Measurements from ENCODE around the gene DCTN2.
"Not testable (repeated sequence)": the region's sequence is repeated elsewhere in the genome, so short reads cannot be mapped to it uniquely, and the experiment has no call there.

Gene DCTN2

DNA sequence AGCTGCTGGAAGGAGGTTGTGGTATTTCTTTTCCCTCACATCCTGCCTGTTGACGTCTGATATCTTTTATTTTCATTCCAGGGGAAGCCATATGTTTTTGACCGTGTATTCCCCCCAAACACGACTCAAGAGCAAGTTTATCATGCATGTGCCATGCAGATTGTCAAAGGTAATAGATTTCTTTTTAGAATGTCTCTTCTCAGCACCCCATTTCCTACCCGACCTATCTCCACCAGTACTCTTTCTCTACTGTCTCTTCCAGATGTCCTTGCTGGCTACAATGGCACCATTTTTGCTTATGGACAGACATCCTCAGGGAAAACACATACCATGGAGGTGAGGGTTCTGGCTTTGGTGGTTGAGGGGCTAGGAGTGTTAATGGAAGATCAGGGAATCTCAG lies 16.4 kb upstream of the DCTN2 start:
- Histone ChIP-seq H3K9ac (ENCODE audit: insufficient read length, low read depth) (no peak overlapping the region), H3K4me3 (ENCODE audit: insufficient read length, low read depth) (no peak overlapping the region), H3K27me3 (ENCODE audit: insufficient read depth, insufficient read length) (no peaks in the 10 kb centered on the region), H3K4me1 (ENCODE audit: insufficient read depth, insufficient read length) (no peaks in the 10 kb centered on the region), H3K36me3 (ENCODE audit: insufficient read depth, insufficient read length, low read length) (no peaks in the 10 kb centered on the region), H3K9me3 (ENCODE audit: insufficient read depth, low read length) (no peaks in the 10 kb centered on the region)
- no peak for TF ChIP-seq ZNF274 (IDR thresholded peaks at IDR 0.05; ENCODE audit: low read depth, low read length)
- no peak for TF ChIP-seq YY1 (IDR thresholded peaks at IDR 0.05; ENCODE audit: insufficient read depth, insufficient read length)
- no peak for TF ChIP-seq SUZ12 (IDR thresholded peaks at IDR 0.05; ENCODE audit: extremely low read depth, insufficient read depth, insufficient read length)
- DNase-seq (ENCODE audit: low read depth, low spot score), result no peak

DNA sequence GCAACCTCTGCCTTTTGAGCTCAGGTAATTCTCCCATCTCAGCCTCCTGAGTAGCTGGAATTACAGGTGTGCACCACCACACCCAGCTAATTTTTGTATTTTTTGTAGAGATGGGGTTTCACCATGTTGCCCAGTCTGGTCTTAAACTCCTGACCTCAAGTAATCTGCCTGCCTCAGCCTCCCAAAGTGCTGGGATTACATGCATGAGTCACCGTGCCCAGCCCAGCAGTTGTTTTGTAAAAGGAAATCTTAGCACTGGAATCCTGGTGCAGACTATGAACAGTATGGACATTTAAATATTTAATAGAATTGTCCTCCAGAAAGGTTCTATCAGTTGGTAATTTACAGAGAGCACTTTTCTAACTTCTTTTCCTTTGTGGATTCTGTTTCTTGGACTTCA lies 14.1 kb upstream of the DCTN2 start:
- not testable (repeated sequence) for H3K9ac ChIP-seq (ENCODE audit: insufficient read length, low read depth); H3K27me3 ChIP-seq (ENCODE audit: insufficient read depth, insufficient read length); H3K36me3 ChIP-seq (ENCODE audit: insufficient read depth, insufficient read length, low read length); H3K4me1 ChIP-seq (ENCODE audit: insufficient read depth, insufficient read length); DNase-seq (ENCODE audit: low read depth, low spot score); H3K9me3 ChIP-seq (ENCODE audit: insufficient read depth, low read length); H3K4me3 ChIP-seq (ENCODE audit: insufficient read length, low read depth)

DNA sequence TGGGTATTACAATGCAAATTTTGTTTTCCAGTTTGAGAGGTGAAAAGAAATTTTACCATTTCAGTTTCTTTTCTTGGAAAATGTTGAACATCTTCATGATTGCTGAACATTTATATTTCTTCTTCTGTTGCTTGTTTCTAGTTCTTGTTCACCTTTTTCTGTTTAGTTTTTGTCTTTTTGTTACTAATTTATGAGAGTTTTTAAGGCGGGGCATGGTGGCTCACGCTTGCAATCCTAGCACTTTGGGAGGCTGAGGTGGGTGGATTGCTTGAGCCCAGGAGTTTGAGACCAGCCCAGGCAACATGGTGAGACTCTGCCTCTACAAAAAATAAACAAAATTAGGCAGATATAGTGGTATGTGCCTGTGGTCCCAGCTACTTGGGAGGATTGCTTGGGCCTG lies 13.5 kb upstream of the DCTN2 start:
- Histone ChIP-seq H3K27me3 (ENCODE audit: insufficient read depth, insufficient read length) (no peaks in the 10 kb centered on the region), H3K9me3 (ENCODE audit: insufficient read depth, low read length) (no peaks in the 10 kb centered on the region), H3K4me1 (ENCODE audit: insufficient read depth, insufficient read length) (no peaks in the 10 kb centered on the region), H3K9ac (ENCODE audit: insufficient read length, low read depth) (no peak overlapping the region), H3K4me3 (ENCODE audit: insufficient read length, low read depth) (no peak overlapping the region), H3K36me3 (ENCODE audit: insufficient read depth, insufficient read length, low read length) (no peaks in the 10 kb centered on the region)
- DNase-seq (ENCODE audit: low read depth, low spot score), result no peak
- no peak for TF ChIP-seq YY1 (IDR thresholded peaks at IDR 0.05; ENCODE audit: insufficient read depth, insufficient read length)
- no peak for TF ChIP-seq SUZ12 (IDR thresholded peaks at IDR 0.05; ENCODE audit: extremely low read depth, insufficient read depth, insufficient read length)
- TF ChIP-seq ZNF274 (IDR thresholded peaks at IDR 0.05; ENCODE audit: low read depth, low read length), result no peak

DNA sequence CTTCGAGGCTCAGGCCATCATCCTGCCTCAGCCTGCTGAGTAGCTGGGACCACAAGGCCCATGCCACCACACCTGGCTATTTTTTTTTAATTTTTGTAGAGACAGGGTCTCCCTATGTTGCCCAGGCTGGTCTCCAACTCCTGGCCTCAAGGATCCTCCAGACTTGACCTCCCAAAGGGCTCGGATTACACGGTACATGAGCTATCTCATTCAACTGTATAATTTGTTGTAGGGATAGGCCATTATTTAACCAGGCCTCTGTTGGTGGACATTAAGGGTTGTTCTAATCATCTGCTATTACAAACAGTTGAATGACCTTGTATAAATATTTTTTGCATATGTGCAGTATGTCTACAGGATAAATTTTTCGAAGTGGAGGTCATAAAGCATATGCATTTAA lies 11.9 kb upstream of the DCTN2 start:
- Histone ChIP-seq H3K9me3 (ENCODE audit: insufficient read depth, low read length) (no peaks in the 10 kb centered on the region), H3K27me3 (ENCODE audit: insufficient read depth, insufficient read length) (no peaks in the 10 kb centered on the region), H3K36me3 (ENCODE audit: insufficient read depth, insufficient read length, low read length) (no peaks in the 10 kb centered on the region), H3K9ac (ENCODE audit: insufficient read length, low read depth) (no peak overlapping the region), H3K4me1 (ENCODE audit: insufficient read depth, insufficient read length) (no peaks in the 10 kb centered on the region), H3K4me3 (ENCODE audit: insufficient read length, low read depth) (no peak overlapping the region)
- DNase-seq (ENCODE audit: low read depth, low spot score), result no peak
- TF ChIP-seq SUZ12 (IDR thresholded peaks at IDR 0.05; ENCODE audit: extremely low read depth, insufficient read depth, insufficient read length) (no peak), YY1 (IDR thresholded peaks at IDR 0.05; ENCODE audit: insufficient read depth, insufficient read length) (no peak)

- Histone ChIP-seq H3K9me3 (ENCODE audit: insufficient read depth, low read length) (no peaks in the 10 kb centered on the region), H3K4me3 (ENCODE audit: insufficient read length, low read depth) (no peak overlapping the region), H3K27me3 (ENCODE audit: insufficient read depth, insufficient read length) (peaks cover 17% of the 10 kb centered on the region), H3K9ac (ENCODE audit: insufficient read length, low read depth) (no peak overlapping the region), H3K36me3 (ENCODE audit: insufficient read depth, insufficient read length, low read length) (no peaks in the 10 kb centered on the region), H3K4me1 (ENCODE audit: insufficient read depth, insufficient read length) (peaks cover 4% of the 10 kb centered on the region)
- DNase-seq (ENCODE audit: low read depth, low spot score), result no peak
- TF ChIP-seq SUZ12 (IDR thresholded peaks at IDR 0.05; ENCODE audit: extremely low read depth, insufficient read depth, insufficient read length) (no peak), ZNF274 (IDR thresholded peaks at IDR 0.05; ENCODE audit: low read depth, low read length) (no peak), YY1 (IDR thresholded peaks at IDR 0.05; ENCODE audit: insufficient read depth, insufficient read length) (no peak)
Observed at GRCh38 chr12:57554897-57555296, 7.9 kb upstream of the DCTN2 start.

GRCh38 chr12:57554453-57554852 lies 7.5 kb upstream of the DCTN2 start:
- DNase-seq (ENCODE audit: low read depth, low spot score), result no peak
- H3K36me3 ChIP-seq (ENCODE audit: insufficient read depth, insufficient read length, low read length), result no peaks in the 10 kb centered on the region
- H3K9ac ChIP-seq (ENCODE audit: insufficient read length, low read depth), result no peak overlapping the region
- H3K27me3 ChIP-seq (ENCODE audit: insufficient read depth, insufficient read length), result peaks cover 20% of the 10 kb centered on the region
- no peak overlapping the region for H3K4me3 ChIP-seq (ENCODE audit: insufficient read length, low read depth)
- TF ChIP-seq YY1 (IDR thresholded peaks at IDR 0.05; ENCODE audit: insufficient read depth, insufficient read length) (no peak), SUZ12 (IDR thresholded peaks at IDR 0.05; ENCODE audit: extremely low read depth, insufficient read depth, insufficient read length) (no peak), ZNF274 (IDR thresholded peaks at IDR 0.05; ENCODE audit: low read depth, low read length) (no peak)
- peaks cover 4% of the 10 kb centered on the region for H3K4me1 ChIP-seq (ENCODE audit: insufficient read depth, insufficient read length)
- H3K9me3 ChIP-seq (ENCODE audit: insufficient read depth, low read length), result no peaks in the 10 kb centered on the region

DNA sequence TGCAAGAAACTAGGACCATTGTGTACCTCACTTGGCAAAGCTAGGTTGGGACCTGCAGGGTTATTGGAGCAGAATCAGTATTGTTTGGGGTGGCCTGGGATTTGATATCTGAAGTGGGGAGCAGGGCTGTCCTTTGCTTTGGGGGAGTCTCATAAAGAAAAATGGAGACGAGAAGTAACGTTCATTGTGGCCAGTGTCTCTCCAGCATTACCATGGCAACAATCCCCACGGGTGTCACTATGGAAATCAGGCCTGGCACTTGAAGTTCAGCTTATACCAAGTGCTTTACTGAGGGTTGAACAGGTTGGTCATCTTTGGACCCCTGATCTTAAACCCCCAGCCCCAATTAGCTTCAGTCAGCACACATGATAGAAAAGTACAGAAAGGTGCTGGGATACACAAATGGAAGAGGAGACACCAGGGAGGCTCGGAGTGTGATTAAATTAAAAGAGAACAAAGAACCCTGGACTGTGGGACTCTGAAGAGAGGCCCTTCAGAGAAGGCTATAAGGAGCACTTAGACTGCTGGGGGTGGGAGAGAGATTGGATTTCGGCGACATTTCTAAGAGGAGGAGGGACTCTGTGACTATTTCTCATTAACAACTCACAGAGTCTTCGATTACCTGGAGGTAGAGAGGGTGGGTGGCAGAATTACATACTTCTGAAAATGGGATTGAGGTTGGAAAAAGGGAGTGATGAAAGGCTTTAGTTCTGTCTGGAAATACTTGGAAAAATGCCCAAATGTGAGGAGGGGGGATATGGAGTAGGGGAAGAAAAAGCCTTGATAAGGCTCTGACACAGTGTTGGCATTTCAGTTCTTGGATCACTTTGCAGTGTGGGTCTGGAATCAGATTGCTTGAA lies 6.6 kb upstream of the DCTN2 start:
- H3K27me3 ChIP-seq (ENCODE audit: insufficient read depth, insufficient read length), result peaks cover 28% of the 10 kb centered on the region
- no peak for DNase-seq (ENCODE audit: low read depth, low spot score)
- no peaks in the 10 kb centered on the region for H3K36me3 ChIP-seq (ENCODE audit: insufficient read depth, insufficient read length, low read length)
- no peaks in the 10 kb centered on the region for H3K9me3 ChIP-seq (ENCODE audit: insufficient read depth, low read length)
- no peak overlapping the region for H3K9ac ChIP-seq (ENCODE audit: insufficient read length, low read depth)
- no peak overlapping the region for H3K4me3 ChIP-seq (ENCODE audit: insufficient read length, low read depth)
- TF ChIP-seq ZNF274 (IDR thresholded peaks at IDR 0.05; ENCODE audit: low read depth, low read length) (no peak), YY1 (IDR thresholded peaks at IDR 0.05; ENCODE audit: insufficient read depth, insufficient read length) (no peak), SUZ12 (IDR thresholded peaks at IDR 0.05; ENCODE audit: extremely low read depth, insufficient read depth, insufficient read length) (no peak)
- peaks cover 4% of the 10 kb centered on the region for H3K4me1 ChIP-seq (ENCODE audit: insufficient read depth, insufficient read length)
